Measurements from ENCODE around the gene RNFT1. TPM values are rescaled to one million over a fixed set of nuclear protein-coding genes. Genes with fewer than 3 reads are reported as not detected.
"Not testable (repeated sequence)": the region's sequence is repeated elsewhere in the genome, so short reads cannot be mapped to it uniquely, and the experiment has no call there.

The RNFT1 gene
- total RNA-seq: 29.6 TPM

- H3K27me3 ChIP-seq (ENCODE audit: insufficient read depth, low read length): no peaks in the 10 kb centered on the region
- H3K4me3 ChIP-seq (ENCODE audit: low read length): peak within 1 kb of the TSS; percentile 86
- no peaks in the 10 kb centered on the region for H3K9me3 ChIP-seq (ENCODE audit: low read depth, low read length)
- H3K4me1 ChIP-seq (ENCODE audit: insufficient read depth, low read length): peaks cover 21% of the 10 kb centered on the region
These were observed at the start of gene RNFT1 for GRCh38 chr17:59964482-59965328. TSS of gene RNFT1 (minus strand) at chr17:59964740. CDS start at chr17:59964663, 77 bp downstream.

GRCh38 chr17:60009326-60009725 lies 44.8 kb upstream of the RNFT1 start:
- H3K9me3 ChIP-seq (ENCODE audit: low read depth, low read length); H3K4me1 ChIP-seq (ENCODE audit: insufficient read depth, low read length); H3K4me3 ChIP-seq (ENCODE audit: low read length); H3K27me3 ChIP-seq (ENCODE audit: insufficient read depth, low read length): not testable (repeated sequence)

- H3K4me3 ChIP-seq (ENCODE audit: low read length); H3K4me1 ChIP-seq (ENCODE audit: insufficient read depth, low read length); H3K9me3 ChIP-seq (ENCODE audit: low read depth, low read length); H3K27me3 ChIP-seq (ENCODE audit: insufficient read depth, low read length): not testable (repeated sequence)
These were observed 43.8 kb upstream of the RNFT1 start for GRCh38 chr17:60008377-60008776.

GRCh38 chr17:60006160-60006559 lies 41.6 kb upstream of the RNFT1 start:
- no peak overlapping the region for H3K4me3 ChIP-seq (ENCODE audit: low read length)
- H3K27me3 ChIP-seq (ENCODE audit: insufficient read depth, low read length): no peaks in the 10 kb centered on the region
- H3K4me1 ChIP-seq (ENCODE audit: insufficient read depth, low read length): no peaks in the 10 kb centered on the region
- H3K9me3 ChIP-seq (ENCODE audit: low read depth, low read length): no peaks in the 10 kb centered on the region

GRCh38 chr17:60004561-60004960 lies 40.0 kb upstream of the RNFT1 start:
- H3K27me3 ChIP-seq (ENCODE audit: insufficient read depth, low read length); H3K4me1 ChIP-seq (ENCODE audit: insufficient read depth, low read length); H3K4me3 ChIP-seq (ENCODE audit: low read length); H3K9me3 ChIP-seq (ENCODE audit: low read depth, low read length): not testable (repeated sequence)

GRCh38 chr17:60002405-60002804 lies 37.9 kb upstream of the RNFT1 start:
- H3K4me1 ChIP-seq (ENCODE audit: insufficient read depth, low read length); H3K9me3 ChIP-seq (ENCODE audit: low read depth, low read length); H3K4me3 ChIP-seq (ENCODE audit: low read length); H3K27me3 ChIP-seq (ENCODE audit: insufficient read depth, low read length): not testable (repeated sequence)

- not testable (repeated sequence) for H3K27me3 ChIP-seq (ENCODE audit: insufficient read depth, low read length); H3K4me3 ChIP-seq (ENCODE audit: low read length); H3K4me1 ChIP-seq (ENCODE audit: insufficient read depth, low read length); H3K9me3 ChIP-seq (ENCODE audit: low read depth, low read length)
These were observed 32.1 kb upstream of the RNFT1 start for GRCh38 chr17:59996608-59997007.

- H3K27me3 ChIP-seq (ENCODE audit: insufficient read depth, low read length); H3K4me1 ChIP-seq (ENCODE audit: insufficient read depth, low read length); H3K9me3 ChIP-seq (ENCODE audit: low read depth, low read length); H3K4me3 ChIP-seq (ENCODE audit: low read length): not testable (repeated sequence)
These were observed 10.6 kb upstream of the RNFT1 start for GRCh38 chr17:59975166-59975565.

GRCh38 chr17:59973483-59973882 lies 8.9 kb upstream of the RNFT1 start:
- H3K4me3 ChIP-seq (ENCODE audit: low read length): not testable (repeated sequence)

GRCh38 chr17:59972778-59973177 lies 8.2 kb upstream of the RNFT1 start:
- Histone ChIP-seq H3K9me3 (ENCODE audit: low read depth, low read length) (no peaks in the 10 kb centered on the region), H3K4me3 (ENCODE audit: low read length) (no peak overlapping the region), H3K4me1 (ENCODE audit: insufficient read depth, low read length) (no peaks in the 10 kb centered on the region), H3K27me3 (ENCODE audit: insufficient read depth, low read length) (no peaks in the 10 kb centered on the region)

More at GRCh38 chr17:59973483-59973882, 8.9 kb upstream of the RNFT1 start:
- not testable (repeated sequence) for H3K27me3 ChIP-seq (ENCODE audit: insufficient read depth, low read length); H3K9me3 ChIP-seq (ENCODE audit: low read depth, low read length); H3K4me1 ChIP-seq (ENCODE audit: insufficient read depth, low read length)

- not testable (repeated sequence) for H3K9me3 ChIP-seq (ENCODE audit: low read depth, low read length); H3K27me3 ChIP-seq (ENCODE audit: insufficient read depth, low read length); H3K4me1 ChIP-seq (ENCODE audit: insufficient read depth, low read length); H3K4me3 ChIP-seq (ENCODE audit: low read length)
These were observed 7.2 kb upstream of the RNFT1 start for GRCh38 chr17:59971771-59972170.

- Histone ChIP-seq H3K9me3 (ENCODE audit: low read depth, low read length) (no peaks in the 10 kb centered on the region), H3K4me1 (ENCODE audit: insufficient read depth, low read length) (peaks cover 21% of the 10 kb centered on the region), H3K4me3 (ENCODE audit: low read length) (peak overlapping the region; percentile 86), H3K27me3 (ENCODE audit: insufficient read depth, low read length) (no peaks in the 10 kb centered on the region)
These were observed 630 bp downstream of the RNFT1 start for GRCh38 chr17:59963738-59964481.

GRCh38 chr17:59962739-59963318 lies 1.7 kb downstream of the RNFT1 start:
- Histone ChIP-seq H3K9me3 (ENCODE audit: low read depth, low read length) (no peaks in the 10 kb centered on the region), H3K4me1 (ENCODE audit: insufficient read depth, low read length) (peaks cover 21% of the 10 kb centered on the region), H3K27me3 (ENCODE audit: insufficient read depth, low read length) (no peaks in the 10 kb centered on the region), H3K4me3 (ENCODE audit: low read length) (no peak overlapping the region)

- not testable (repeated sequence) for H3K4me3 ChIP-seq (ENCODE audit: low read length); H3K9me3 ChIP-seq (ENCODE audit: low read depth, low read length); H3K27me3 ChIP-seq (ENCODE audit: insufficient read depth, low read length)
- H3K4me1 ChIP-seq (ENCODE audit: insufficient read depth, low read length): peaks cover 14% of the 10 kb centered on the region
These were observed 5.0 kb downstream of the RNFT1 start for GRCh38 chr17:59959574-59959973.

- Histone ChIP-seq H3K4me1 (ENCODE audit: insufficient read depth, low read length) (no peaks in the 10 kb centered on the region), H3K4me3 (ENCODE audit: low read length) (no peak overlapping the region), H3K27me3 (ENCODE audit: insufficient read depth, low read length) (no peaks in the 10 kb centered on the region), H3K9me3 (ENCODE audit: low read depth, low read length) (no peaks in the 10 kb centered on the region)
These were observed 9.7 kb downstream of the RNFT1 start for GRCh38 chr17:59954856-59955255.
